Measurements from ENCODE around the gene IGF1R.

The IGF1R gene

GRCh38 chr15:98796685-98797357 lies 148.5 kb downstream of the IGF1R start:
- no peak for DNase-seq (ENCODE audit: low read depth in 2 of 2)

GRCh38 chr15:98798375-98798893 lies 150.1 kb downstream of the IGF1R start:
- DNase-seq (ENCODE audit: low read depth in 2 of 2), result no peak

- DNase-seq (ENCODE audit: low read depth in 2 of 2), result no peak
Observed at GRCh38 chr15:98799461-98800390, 151.4 kb downstream of the IGF1R start.

GRCh38 chr15:98800437-98801233 lies 152.3 kb downstream of the IGF1R start:
- DNase-seq (ENCODE audit: low read depth in 2 of 2), result no peak

- no peak for DNase-seq (ENCODE audit: low read depth in 2 of 2)
Observed at GRCh38 chr15:98801234-98801561, 152.9 kb downstream of the IGF1R start.

GRCh38 chr15:98802187-98802586 lies 153.8 kb downstream of the IGF1R start:
- no peak for DNase-seq (ENCODE audit: low read depth in 2 of 2)

GRCh38 chr15:98803228-98804056 lies 155.1 kb downstream of the IGF1R start:
- no peak for DNase-seq (ENCODE audit: low read depth in 2 of 2)

- DNase-seq (ENCODE audit: low read depth in 2 of 2), result no peak
Observed at GRCh38 chr15:98804057-98804380, 155.7 kb downstream of the IGF1R start.

GRCh38 chr15:98805434-98806274 lies 157.3 kb downstream of the IGF1R start:
- DNase-seq (ENCODE audit: low read depth in 2 of 2), result no peak

- no peak for DNase-seq (ENCODE audit: low read depth in 2 of 2)
Observed at GRCh38 chr15:98806275-98806895, 158.0 kb downstream of the IGF1R start.

GRCh38 chr15:98807262-98807661 lies 158.9 kb downstream of the IGF1R start:
- no peak for DNase-seq (ENCODE audit: low read depth in 2 of 2)

GRCh38 chr15:98809273-98809672 lies 160.9 kb downstream of the IGF1R start:
- no peak for DNase-seq (ENCODE audit: low read depth in 2 of 2)

GRCh38 chr15:98812716-98813446 lies 164.5 kb downstream of the IGF1R start:
- no peak for DNase-seq (ENCODE audit: low read depth in 2 of 2)

GRCh38 chr15:98813951-98814350 lies 165.6 kb downstream of the IGF1R start:
- no peak for DNase-seq (ENCODE audit: low read depth in 2 of 2)

GRCh38 chr15:98815207-98815606 lies 166.9 kb downstream of the IGF1R start:
- DNase-seq (ENCODE audit: low read depth in 2 of 2), result no peak

- DNase-seq (ENCODE audit: low read depth in 2 of 2), result no peak
Observed at GRCh38 chr15:98817745-98818144, 169.4 kb downstream of the IGF1R start.

GRCh38 chr15:98823012-98823458 lies 174.7 kb downstream of the IGF1R start:
- DNase-seq (ENCODE audit: low read depth in 2 of 2), result no peak

- no peak for DNase-seq (ENCODE audit: low read depth in 2 of 2)
Observed at GRCh38 chr15:98823616-98824015, 175.3 kb downstream of the IGF1R start.

GRCh38 chr15:98824595-98824994 lies 176.3 kb downstream of the IGF1R start:
- no peak for DNase-seq (ENCODE audit: low read depth in 2 of 2)
